Purkinje cell (primary cell): Measurements from ENCODE around the gene RYK. TPM values are rescaled to one million over a fixed set of nuclear protein-coding genes. Genes with fewer than 3 reads are reported as not detected.

Experiments used
- polyA plus RNA-seq: library from polyadenylated mRNA; unstranded; fragments of >200 nt; fragmentation: Nextera tagmentation; gene quantifications from 2 replicates; pipeline ENCODE4 v1.2.1, GENCODE V29; 2014

The RYK gene
- 2.7 and 5.2 TPM in 2 replicates for polyA plus RNA-seq

DNA sequence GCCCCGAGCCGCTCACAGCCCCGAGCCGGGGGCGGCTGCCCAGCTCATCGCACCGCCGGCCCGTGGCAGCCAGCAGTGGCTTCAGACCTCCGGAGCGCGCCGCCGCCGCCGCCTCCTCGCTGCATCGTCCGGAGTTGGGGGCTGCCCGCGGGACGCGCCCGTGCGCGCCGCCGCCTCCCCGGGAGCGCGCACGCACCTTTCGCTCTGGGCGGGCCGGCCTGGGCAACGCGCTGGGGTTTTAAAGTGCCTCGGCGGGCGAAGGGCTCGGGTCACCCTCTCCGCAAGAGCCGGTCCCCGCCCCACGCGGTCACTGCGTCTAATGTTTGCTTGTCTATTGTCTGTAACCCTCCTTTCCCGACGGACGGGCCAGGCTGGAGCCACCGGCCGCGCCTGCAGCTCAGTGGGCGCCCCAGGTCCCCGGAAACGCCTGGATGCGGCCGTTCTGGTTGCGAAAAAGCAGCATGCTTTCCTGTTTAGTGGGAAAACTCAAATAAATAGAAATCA is at the start of gene RYK:
Gene RYK (minus strand): TSS at position 143 of the 504 bp plus-strand sequence. CDS start 205 bp downstream, outside the sequence.

Other genes starting within 250 kb of the RYK start
- gene SLCO2A1, start 220.9 kb downstream of the RYK start, polyA plus RNA-seq = not detected in 2 replicates
- gene AMOTL2, start 123.6 kb upstream of the RYK start, polyA plus RNA-seq = 7.6 and 10.5 TPM in 2 replicates
- 228 and 270 TPM in 2 replicates for gene ANAPC13, start 235.1 kb upstream of the RYK start, polyA plus RNA-seq
- 20.3 and 25.9 TPM in 2 replicates for gene CEP63, start 235.2 kb upstream of the RYK start, polyA plus RNA-seq